Peyer's patch (tissue), 4 donors: ENCODE measurements around the gene BTK. TPM values are rescaled to one million over a fixed set of nuclear protein-coding genes. Genes with fewer than 3 reads are reported as not detected.

ENCODE experiments used
- DNase-seq, 3 donors: peaks; one replicate each; pipeline ENCODE4 v3.0.0-alpha.2; 2017 to 2019
- H3K27ac ChIP-seq, 4 donors: fragments of 200-600 bp; sonication (generic); one replicate each; pipeline ENCODE4 v1.5.1; 2016 to 2019
- H3K27me3 ChIP-seq, 2 donors: fragments of 200-600 bp; sonication (generic); one replicate each; pipeline ENCODE4 v1.5.1; 2019
- H3K36me3 ChIP-seq, 3 donors: fragments of 200-600 bp; sonication (generic); one replicate each; pipeline ENCODE4 v1.5.1; 2016 to 2019
- H3K4me1 ChIP-seq, 4 donors: fragments of 200-600 bp; sonication (generic); one replicate each; pipeline ENCODE4 v1.5.1; 2016 to 2019
- H3K4me3 ChIP-seq, 4 donors: fragments of 200-600 bp; sonication (generic); 1 replicate in 3 of 4; 2 replicates in 1 of 4; pipeline ENCODE4 v1.5.1; 2016 to 2019; ENCODE audit warnings: mild to moderate bottlenecking in 1 of 4
- H3K9me3 ChIP-seq, 4 donors: fragments of 200-600 bp; sonication (generic); one replicate each; pipeline ENCODE4 v1.5.1; 2016 to 2019; ENCODE audit warnings: mild to moderate bottlenecking in 1 of 4
- POLR2A ChIP-seq, 2 donors: fragments of 450-650 bp; IDR thresholded peaks; one replicate each; pipeline ENCODE4 v1.5.1; 2017; ENCODE audit warnings: antibody characterized with exemption in 2 of 2, mild to moderate bottlenecking in 2 of 2, moderate library complexity in 2 of 2
- total RNA-seq, 4 donors: library from RNA; depleted of rRNA; stranded (reverse); fragments of >200 nt; gene quantifications; one replicate each; pipeline ENCODE4 v1.1.0, GENCODE V29; 2016
- TF ChIP-seq, protein P1 (sequence below), 6 experiments: fragments of 450-650 bp in 4 of 6; fragments of 200-600 bp in 2 of 6; sonication (generic) in 1 of 6; IDR thresholded peaks; one replicate each; pipeline ENCODE4 v1.5.1; 2017 to 2019; ENCODE audit warnings: antibody characterized with exemption in 6 of 6, mild to moderate bottlenecking in 3 of 6, moderate library complexity in 1 of 6

Gene BTK
- total RNA-seq, 4 donors from 2014 or later: 1.4 to 66.8 (median 6.0) TPM; not detected in 1

DNA sequence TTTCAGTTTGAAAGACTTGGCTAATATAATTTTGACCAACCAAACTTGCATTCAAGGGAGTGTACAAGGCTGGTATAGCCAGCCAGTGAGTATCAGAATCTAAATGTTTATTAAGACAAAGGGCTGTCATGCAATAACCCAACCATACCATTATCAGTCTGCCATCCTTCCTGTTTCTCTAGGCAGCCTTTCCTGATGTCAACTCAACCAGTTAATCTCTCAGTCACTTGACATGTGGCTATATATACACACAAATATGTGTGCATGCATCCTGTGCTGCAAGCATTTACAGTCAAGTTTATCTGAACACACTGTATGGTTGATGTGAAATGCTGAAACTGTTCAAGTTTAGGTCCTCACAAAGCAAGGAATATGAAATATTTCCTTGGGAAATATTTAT lies 17.2 kb downstream of the BTK start:
- DNase-seq: no peak

DNA sequence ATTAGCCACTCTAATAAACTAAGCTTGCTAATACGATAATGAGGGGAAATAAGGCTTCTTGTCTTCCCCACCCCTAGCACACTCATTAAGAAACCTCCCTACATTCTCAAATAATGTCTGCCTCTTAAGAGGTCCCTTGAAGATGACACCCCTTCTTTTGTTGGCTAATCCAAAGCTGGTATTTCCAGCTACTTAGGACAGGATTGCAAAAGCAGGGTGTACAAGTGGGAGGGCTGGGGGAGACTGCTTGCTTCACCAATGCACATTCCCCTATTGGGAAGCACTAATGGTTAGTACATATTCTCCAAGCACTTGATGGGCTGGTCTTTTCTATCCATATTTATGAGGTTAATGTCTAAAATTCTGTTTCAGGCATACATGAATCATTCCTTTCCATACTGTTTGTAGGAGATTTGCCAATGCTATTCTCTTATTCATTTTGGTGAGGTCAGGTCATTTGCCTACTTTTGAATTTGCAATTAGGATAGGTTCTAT lies 20.6 kb downstream of the BTK start:
- H3K27me3 ChIP-seq: no peaks in the 10 kb centered on the region

More for the DNA sequence above, 17.2 kb downstream of the BTK start:
- Histone ChIP-seq H3K9me3 (no peaks in the 10 kb centered on the region), H3K36me3 (no peaks in the 10 kb centered on the region), H3K27me3 (no peaks in the 10 kb centered on the region), H3K4me3 (no peak overlapping the region), H3K4me1 (no peaks in the 10 kb centered on the region), H3K27ac (no peak overlapping the region)
- TF ChIP-seq, protein P1, sequence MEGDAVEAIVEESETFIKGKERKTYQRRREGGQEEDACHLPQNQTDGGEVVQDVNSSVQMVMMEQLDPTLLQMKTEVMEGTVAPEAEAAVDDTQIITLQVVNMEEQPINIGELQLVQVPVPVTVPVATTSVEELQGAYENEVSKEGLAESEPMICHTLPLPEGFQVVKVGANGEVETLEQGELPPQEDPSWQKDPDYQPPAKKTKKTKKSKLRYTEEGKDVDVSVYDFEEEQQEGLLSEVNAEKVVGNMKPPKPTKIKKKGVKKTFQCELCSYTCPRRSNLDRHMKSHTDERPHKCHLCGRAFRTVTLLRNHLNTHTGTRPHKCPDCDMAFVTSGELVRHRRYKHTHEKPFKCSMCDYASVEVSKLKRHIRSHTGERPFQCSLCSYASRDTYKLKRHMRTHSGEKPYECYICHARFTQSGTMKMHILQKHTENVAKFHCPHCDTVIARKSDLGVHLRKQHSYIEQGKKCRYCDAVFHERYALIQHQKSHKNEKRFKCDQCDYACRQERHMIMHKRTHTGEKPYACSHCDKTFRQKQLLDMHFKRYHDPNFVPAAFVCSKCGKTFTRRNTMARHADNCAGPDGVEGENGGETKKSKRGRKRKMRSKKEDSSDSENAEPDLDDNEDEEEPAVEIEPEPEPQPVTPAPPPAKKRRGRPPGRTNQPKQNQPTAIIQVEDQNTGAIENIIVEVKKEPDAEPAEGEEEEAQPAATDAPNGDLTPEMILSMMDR (IDR thresholded peaks at IDR 0.05): no peak
- no peak for TF ChIP-seq POLR2A (IDR thresholded peaks at IDR 0.05)

DNA sequence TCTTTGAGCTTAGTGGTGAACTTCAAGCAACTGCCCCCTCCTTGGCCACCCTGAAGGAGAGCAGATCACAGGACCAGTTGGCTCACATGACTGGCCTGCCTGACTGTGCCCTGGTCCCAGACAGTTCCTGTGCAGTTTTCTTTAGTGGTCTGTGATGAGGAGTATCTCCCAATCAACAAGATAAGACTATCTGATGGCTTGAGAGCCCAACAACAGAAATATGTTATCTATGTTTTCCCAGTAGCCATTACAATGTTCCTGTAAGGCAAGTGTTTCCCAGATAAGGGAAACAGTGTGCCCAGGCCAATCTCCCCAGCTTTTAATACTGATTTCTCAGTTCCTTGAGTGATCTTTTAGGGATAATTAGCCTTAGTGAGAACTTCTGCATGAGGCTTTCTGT lies 23.2 kb downstream of the BTK start:
- H3K27me3 ChIP-seq: no peaks in the 10 kb centered on the region
- DNase-seq: no peak
- H3K27ac ChIP-seq: no peak overlapping the region
- TF ChIP-seq, protein P1 (IDR thresholded peaks at IDR 0.05): no peak
- no peak for TF ChIP-seq POLR2A (IDR thresholded peaks at IDR 0.05)
- H3K4me1 ChIP-seq: no peaks in the 10 kb centered on the region
- H3K4me3 ChIP-seq: no peak overlapping the region
- no peaks in the 10 kb centered on the region for H3K36me3 ChIP-seq
- H3K9me3 ChIP-seq: no peaks in the 10 kb centered on the region

More for the DNA sequence above, 20.6 kb downstream of the BTK start:
- Histone ChIP-seq H3K4me3 (no peak overlapping the region), H3K4me1 (no peaks in the 10 kb centered on the region), H3K27ac (no peak overlapping the region), H3K9me3 (no peaks in the 10 kb centered on the region), H3K36me3 (no peaks in the 10 kb centered on the region)
- no peak for DNase-seq
- TF ChIP-seq, protein P1 (IDR thresholded peaks at IDR 0.05): no peak
- no peak for TF ChIP-seq POLR2A (IDR thresholded peaks at IDR 0.05)

DNA sequence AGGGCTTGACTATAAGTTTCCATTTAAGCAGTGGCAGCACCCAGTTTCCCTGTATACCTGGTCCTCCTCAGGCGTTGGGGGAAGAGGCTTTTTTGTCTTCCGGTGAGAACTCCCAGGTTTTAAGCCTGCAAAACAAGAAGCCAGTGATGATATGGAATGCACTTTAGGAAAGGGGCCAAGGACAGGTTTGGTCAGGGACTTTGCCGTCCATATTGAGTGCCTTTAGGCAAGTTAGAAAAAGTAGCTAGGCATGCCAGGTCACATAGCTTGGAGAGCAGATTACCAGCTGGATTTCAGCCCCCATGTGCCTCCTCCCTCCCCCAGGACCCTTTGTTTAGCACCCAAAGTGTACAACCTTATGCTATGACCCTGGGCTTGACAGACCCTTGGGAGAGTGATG lies 23.9 kb downstream of the BTK start:
- Histone ChIP-seq H3K27me3 (no peaks in the 10 kb centered on the region), H3K4me3 (no peak overlapping the region), H3K9me3 (no peaks in the 10 kb centered on the region), H3K27ac (no peak overlapping the region), H3K36me3 (no peaks in the 10 kb centered on the region), H3K4me1 (no peaks in the 10 kb centered on the region)
- no peak for DNase-seq
- TF ChIP-seq, protein P1 (IDR thresholded peaks at IDR 0.05): no peak
- no peak for TF ChIP-seq POLR2A (IDR thresholded peaks at IDR 0.05)

DNA sequence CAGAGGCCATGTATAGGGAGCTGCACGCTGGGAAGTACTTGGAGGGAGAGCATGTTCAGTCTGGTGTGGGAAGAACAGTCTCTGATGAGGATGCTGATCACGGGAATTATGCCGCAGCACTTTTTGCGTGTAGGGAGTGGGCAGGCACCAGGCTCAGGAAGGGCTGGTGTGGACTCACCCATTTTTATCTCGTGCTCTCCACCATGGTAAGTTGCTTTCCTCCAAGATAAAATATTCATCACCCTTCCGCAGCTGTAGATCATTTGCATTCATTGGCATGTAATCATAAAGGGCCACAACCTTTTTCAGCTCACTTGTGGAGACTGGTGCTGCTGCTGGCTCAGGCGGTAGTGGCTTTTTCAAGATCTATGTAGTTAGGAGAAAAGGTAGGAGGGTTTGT lies 25.6 kb downstream of the BTK start:
- H3K36me3 ChIP-seq: no peaks in the 10 kb centered on the region
- no peaks in the 10 kb centered on the region for H3K9me3 ChIP-seq
- no peaks in the 10 kb centered on the region for H3K4me1 ChIP-seq
- no peak overlapping the region for H3K27ac ChIP-seq
- no peak for DNase-seq
- TF ChIP-seq, protein P1 (IDR thresholded peaks at IDR 0.05): no peak
- no peak for TF ChIP-seq POLR2A (IDR thresholded peaks at IDR 0.05)
- no peaks in the 10 kb centered on the region for H3K27me3 ChIP-seq
- H3K4me3 ChIP-seq: no peak overlapping the region

DNA sequence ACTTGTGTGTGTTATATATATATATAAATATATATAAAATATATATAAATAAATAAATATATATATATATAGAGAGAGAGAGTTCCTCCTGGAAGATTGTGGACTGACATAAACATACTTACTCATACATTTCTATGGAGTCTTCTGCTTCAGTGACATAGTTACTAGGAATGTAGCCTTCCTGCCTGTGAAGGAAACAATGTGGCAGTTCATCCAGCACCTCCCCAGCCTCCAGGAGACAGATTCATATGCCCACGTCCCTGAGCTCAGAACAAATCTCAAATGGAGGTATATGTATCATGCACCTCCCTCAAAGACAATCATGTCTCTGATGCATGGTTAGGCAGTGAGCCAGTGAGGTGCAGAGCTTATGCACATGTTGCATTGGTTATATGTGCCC lies 26.0 kb downstream of the BTK start:
- H3K4me1 ChIP-seq: no peaks in the 10 kb centered on the region
- H3K27ac ChIP-seq: no peak overlapping the region
- no peak for DNase-seq
- H3K4me3 ChIP-seq: no peak overlapping the region
- TF ChIP-seq, protein P1 (IDR thresholded peaks at IDR 0.05): no peak
- TF ChIP-seq POLR2A (IDR thresholded peaks at IDR 0.05): no peak
- no peaks in the 10 kb centered on the region for H3K27me3 ChIP-seq
- H3K36me3 ChIP-seq: no peaks in the 10 kb centered on the region
- H3K9me3 ChIP-seq: no peaks in the 10 kb centered on the region
